ENCODE measurements around the gene UBASH3A.

The UBASH3A gene

GRCh38 chr21:42403611-42404231, at the start of gene UBASH3A:
TSS of gene UBASH3A (plus strand) at chr21:42403902. CDS start at chr21:42403946, 44 bp downstream.
- peak; percentile 72 for DNase-seq

GRCh38 chr21:42356046-42356445, 47.7 kb upstream of the UBASH3A start:
- DNase-seq, result no peak

- DNase-seq, result no peak
These were observed 47.1 kb upstream of the UBASH3A start for GRCh38 chr21:42356650-42357049.

- no peak for DNase-seq
These were observed 46.4 kb upstream of the UBASH3A start for GRCh38 chr21:42357307-42357706.

GRCh38 chr21:42358261-42358660, 45.4 kb upstream of the UBASH3A start:
- DNase-seq, result no peak

- no peak for DNase-seq
These were observed 44.8 kb upstream of the UBASH3A start for GRCh38 chr21:42358937-42359336.

GRCh38 chr21:42360317-42360716, 43.4 kb upstream of the UBASH3A start:
- no peak for DNase-seq

GRCh38 chr21:42361286-42361685, 42.4 kb upstream of the UBASH3A start:
- no peak for DNase-seq

GRCh38 chr21:42362198-42362597, 41.5 kb upstream of the UBASH3A start:
- DNase-seq, result no peak

- no peak for DNase-seq
These were observed 41.0 kb upstream of the UBASH3A start for GRCh38 chr21:42362700-42363099.

- no peak for DNase-seq
These were observed 40.4 kb upstream of the UBASH3A start for GRCh38 chr21:42363312-42363711.

GRCh38 chr21:42364304-42364865, 39.3 kb upstream of the UBASH3A start:
- no peak for DNase-seq

- no peak for DNase-seq
These were observed 37.9 kb upstream of the UBASH3A start for GRCh38 chr21:42365770-42366169.

- DNase-seq, result no peak
These were observed 37.3 kb upstream of the UBASH3A start, which contains the start of gene TFF1 for GRCh38 chr21:42366292-42367010. TSS of gene TFF1 (minus strand) at chr21:42366535. CDS start at chr21:42366495, 40 bp downstream.

GRCh38 chr21:42367367-42368165, 36.1 kb upstream of the UBASH3A start:
- DNase-seq, result no peak

- no peak for DNase-seq
These were observed 33.9 kb upstream of the UBASH3A start for GRCh38 chr21:42369821-42370220.

- no peak for DNase-seq
These were observed 32.6 kb upstream of the UBASH3A start for GRCh38 chr21:42370894-42371654.

- peak; percentile 72 for DNase-seq
These were observed 30.4 kb upstream of the UBASH3A start for GRCh38 chr21:42373196-42373907.

- no peak for DNase-seq
These were observed 29.7 kb upstream of the UBASH3A start for GRCh38 chr21:42373908-42374455.

- DNase-seq, result no peak
These were observed 29.2 kb upstream of the UBASH3A start for GRCh38 chr21:42374457-42374856.

GRCh38 chr21:42374864-42375499, 28.7 kb upstream of the UBASH3A start:
- no peak for DNase-seq

Measured in activated CD8-positive, alpha-beta memory T cell treated with anti-CD3 and anti-CD28 coated beads, Interleukin-2, amount 50 U/mL, for 48 hours (primary cell).